Keratinocyte (primary cell): ENCODE results near the gene PRR14L. TPM values are rescaled to one million over a fixed set of nuclear protein-coding genes. Genes with fewer than 3 reads are reported as not detected.

ENCODE experiments used
- DNase-seq: peaks from one replicate; pipeline ENCODE4 v3.0.0-alpha.2; 2011; ENCODE audit warnings: low read depth, missing footprints, low spot score
- FAIRE-seq: peaks from 2 replicates; lab custom pipeline; 2011; peaks lifted over from hg19 to GRCh38; lab: Jason Lieb, UNC
- H2AFZ ChIP-seq: 2 replicates; pipeline ENCODE4 v1.6.0; 2012; ENCODE audit warnings: low read length, control low read depth, inconsistent platforms; ENCODE audit not compliant: control insufficient read depth
- H3K27ac ChIP-seq: 2 replicates; pipeline ENCODE4 v1.5.1; 2011; ENCODE audit warnings: low read length; ENCODE audit not compliant: control insufficient read depth, insufficient read depth
- H3K27me3 ChIP-seq: 3 replicates; pipeline ENCODE4 v1.6.0; 2011; ENCODE audit warnings: low read length; ENCODE audit not compliant: control insufficient read depth, insufficient read depth; ENCODE audit errors: extremely low read depth
- H3K36me3 ChIP-seq, 2 experiments: 2 replicates in 1 of 2; 3 replicates in 1 of 2; pipeline ENCODE4 v1.5.1; 2011; ENCODE audit warnings: low read length in 2 of 2, mild to moderate bottlenecking in 1 of 2; ENCODE audit not compliant: control insufficient read depth in 2 of 2, insufficient read depth in 2 of 2; ENCODE audit errors: extremely low read depth in 1 of 2
- H3K4me1 ChIP-seq: 3 replicates; pipeline ENCODE4 v1.5.1; 2011; ENCODE audit warnings: low read length; ENCODE audit not compliant: control insufficient read depth, insufficient read depth; ENCODE audit errors: extremely low read depth
- H3K4me2 ChIP-seq: 3 replicates; pipeline ENCODE4 v1.6.0; 2011; ENCODE audit warnings: low read depth, low read length; ENCODE audit not compliant: control insufficient read depth, insufficient read depth; ENCODE audit errors: extremely low read depth
- H3K4me3 ChIP-seq, 3 experiments: fragments of 200-600 bp in 1 of 3; sonication (generic) in 1 of 3; 2 replicates in 2 of 3; 3 replicates in 1 of 3; pipeline ENCODE4 v1.5.1; 2011 to 2016; ENCODE audit warnings: low read length in 3 of 3, mild to moderate bottlenecking in 3 of 3, control low read depth in 2 of 3, inconsistent platforms in 1 of 3, low read depth in 1 of 3, mixed read lengths in 1 of 3, mixed run types in 1 of 3, moderate library complexity in 1 of 3; ENCODE audit not compliant: control insufficient read depth in 2 of 3, insufficient read depth in 2 of 3; ENCODE audit errors: extremely low read depth in 1 of 3
- H3K79me2 ChIP-seq: 2 replicates; pipeline ENCODE4 v1.6.0; 2012; ENCODE audit warnings: low read length; ENCODE audit not compliant: control insufficient read depth, insufficient read depth
- H3K9ac ChIP-seq: 3 replicates; pipeline ENCODE4 v1.6.0; 2011; ENCODE audit warnings: low read length; ENCODE audit not compliant: control insufficient read depth, insufficient read depth; ENCODE audit errors: extremely low read depth
- H3K9me1 ChIP-seq: 3 replicates; pipeline ENCODE4 v1.6.0; 2011; ENCODE audit warnings: low read length; ENCODE audit not compliant: control insufficient read depth, insufficient read depth; ENCODE audit errors: extremely low read depth
- H3K9me3 ChIP-seq: 2 replicates; pipeline ENCODE4 v1.5.1; 2012; ENCODE audit warnings: low read depth, low read length; ENCODE audit not compliant: control insufficient read depth
- H4K20me1 ChIP-seq: 3 replicates; pipeline ENCODE4 v1.6.0; 2011; ENCODE audit warnings: low read length; ENCODE audit not compliant: control insufficient read depth, insufficient read depth; ENCODE audit errors: extremely low read depth
- EZH2 ChIP-seq: IDR thresholded peaks from one replicate; pipeline ENCODE4 v1.6.1; 2012; ENCODE audit warnings: inconsistent platforms, mild to moderate bottlenecking, low read length, moderate library complexity
- dilution Hi-C: fragments of 300-500 bp; cut with MboI; formaldehyde crosslinking; loops from one replicate; pipeline ENCODE4 v1.7.0; 2020; ENCODE audit warnings: low sequenced_read_pairs; ENCODE audit not compliant: extremely low pct_ligation_motif_present
- polyA plus RNA-seq, 5 experiments: library from polyadenylated mRNA; depleted of rRNA in 3 of 5; stranded (reverse) in 3 of 5; stranded (forward) in 1 of 5; unstranded in 1 of 5; fragments of >200 nt; gene quantifications; 1 replicate in 1 of 5; 2 replicates in 3 of 5; 3 replicates in 1 of 5; pipeline versions ENCODE4 v1.2.1 to v1.2.3, GENCODE V29; 2011 to 2012; ENCODE audit warnings: missing spikeins in 2 of 5, low read depth in 1 of 5, low replicate concordance in 1 of 5
- TF ChIP-seq, protein P1 (sequence below), 3 experiments: IDR thresholded peaks in 1 of 3; conservative IDR thresholded peaks in 1 of 3; optimal IDR thresholded peaks in 1 of 3; 2 replicates in 2 of 3; 3 replicates in 1 of 3; pipeline versions ENCODE3 to v1.5.1; 2011; ENCODE audit warnings: low read length in 3 of 3, mild to moderate bottlenecking in 3 of 3, moderate library complexity in 2 of 3, control low read depth in 1 of 3, inconsistent platforms in 1 of 3; ENCODE audit not compliant: insufficient read depth in 2 of 3; ENCODE audit errors: extremely low read depth in 1 of 3

PRR14L gene
- polyA plus RNA-seq, 1 donor (not counting 4 experiments of a cell fraction or from before 2014, with no cell fraction given), result 13.6 TPM

DNA sequence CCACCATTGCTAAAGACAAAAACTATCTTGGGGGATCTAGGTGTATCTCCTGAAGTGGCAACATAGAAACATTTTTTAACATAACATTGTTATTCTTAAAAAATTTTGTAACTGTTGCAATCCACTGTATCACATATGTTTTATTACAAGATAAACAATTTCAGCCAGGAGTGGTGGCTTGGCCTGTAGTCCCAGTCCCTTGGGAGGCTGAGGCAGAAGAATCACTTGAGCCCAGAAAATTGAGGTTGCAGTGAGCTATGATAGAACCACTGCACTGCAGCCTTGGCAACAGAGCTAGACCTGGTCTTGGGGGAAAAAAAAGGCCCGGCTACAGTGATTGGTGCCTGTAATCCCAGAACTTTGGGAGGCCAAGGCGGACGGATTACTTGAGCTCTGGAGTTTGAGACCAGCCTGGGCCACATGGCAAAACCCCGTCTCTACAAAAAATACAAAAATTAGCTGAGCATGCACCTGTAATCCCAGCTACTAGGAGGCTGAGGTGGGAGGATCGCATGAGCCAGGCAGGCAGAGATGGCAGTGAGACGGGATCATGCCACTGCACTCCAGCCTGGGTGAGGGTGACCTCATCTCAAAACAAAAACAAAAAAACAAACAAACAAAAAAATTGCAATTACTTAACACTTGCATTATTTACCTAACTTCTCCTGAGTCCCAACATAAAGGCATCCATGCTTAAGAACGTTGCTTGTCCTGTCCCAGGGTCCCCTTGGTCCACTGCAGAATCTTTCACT is 2.3 kb upstream of the PRR14L start:
- H3K4me2 ChIP-seq, result peak overlapping the region; percentile 96
- dilution Hi-C loops, result no loop called here
- H2AFZ ChIP-seq, result peak overlapping the region; percentile 95
- H3K9me3 ChIP-seq, result no peaks in the 10 kb centered on the region
- TF ChIP-seq, protein P1, sequence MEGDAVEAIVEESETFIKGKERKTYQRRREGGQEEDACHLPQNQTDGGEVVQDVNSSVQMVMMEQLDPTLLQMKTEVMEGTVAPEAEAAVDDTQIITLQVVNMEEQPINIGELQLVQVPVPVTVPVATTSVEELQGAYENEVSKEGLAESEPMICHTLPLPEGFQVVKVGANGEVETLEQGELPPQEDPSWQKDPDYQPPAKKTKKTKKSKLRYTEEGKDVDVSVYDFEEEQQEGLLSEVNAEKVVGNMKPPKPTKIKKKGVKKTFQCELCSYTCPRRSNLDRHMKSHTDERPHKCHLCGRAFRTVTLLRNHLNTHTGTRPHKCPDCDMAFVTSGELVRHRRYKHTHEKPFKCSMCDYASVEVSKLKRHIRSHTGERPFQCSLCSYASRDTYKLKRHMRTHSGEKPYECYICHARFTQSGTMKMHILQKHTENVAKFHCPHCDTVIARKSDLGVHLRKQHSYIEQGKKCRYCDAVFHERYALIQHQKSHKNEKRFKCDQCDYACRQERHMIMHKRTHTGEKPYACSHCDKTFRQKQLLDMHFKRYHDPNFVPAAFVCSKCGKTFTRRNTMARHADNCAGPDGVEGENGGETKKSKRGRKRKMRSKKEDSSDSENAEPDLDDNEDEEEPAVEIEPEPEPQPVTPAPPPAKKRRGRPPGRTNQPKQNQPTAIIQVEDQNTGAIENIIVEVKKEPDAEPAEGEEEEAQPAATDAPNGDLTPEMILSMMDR (optimal IDR thresholded peaks at IDR 0.05 in 1 of 3, IDR thresholded peaks at IDR 0.05 in 1 of 3, conservative IDR thresholded peaks at IDR 0.05 in 1 of 3; ENCODE audit: extremely low read depth in 1 of 3, insufficient read depth in 2 of 3, low read length in 3 of 3), result no peak
- TF ChIP-seq EZH2, result no peak
- no peak overlapping the region for H3K4me3 ChIP-seq
- FAIRE-seq (no peak), DNase-seq (no peak)
- H3K27ac ChIP-seq, result peak overlapping the region; percentile 97
- H3K9me1 ChIP-seq, result no peaks in the 10 kb centered on the region
- H3K36me3 ChIP-seq, result peaks cover 0 to 3% of the 10 kb centered on the region in 2 experiments
- H3K4me1 ChIP-seq, result peaks cover 40% of the 10 kb centered on the region
- H3K79me2 ChIP-seq, result peaks cover 38% of the 10 kb centered on the region
- H4K20me1 ChIP-seq, result no peaks in the 10 kb centered on the region
- no peaks in the 10 kb centered on the region for H3K27me3 ChIP-seq
- H3K9ac ChIP-seq, result peak overlapping the region; percentile 93

DNA sequence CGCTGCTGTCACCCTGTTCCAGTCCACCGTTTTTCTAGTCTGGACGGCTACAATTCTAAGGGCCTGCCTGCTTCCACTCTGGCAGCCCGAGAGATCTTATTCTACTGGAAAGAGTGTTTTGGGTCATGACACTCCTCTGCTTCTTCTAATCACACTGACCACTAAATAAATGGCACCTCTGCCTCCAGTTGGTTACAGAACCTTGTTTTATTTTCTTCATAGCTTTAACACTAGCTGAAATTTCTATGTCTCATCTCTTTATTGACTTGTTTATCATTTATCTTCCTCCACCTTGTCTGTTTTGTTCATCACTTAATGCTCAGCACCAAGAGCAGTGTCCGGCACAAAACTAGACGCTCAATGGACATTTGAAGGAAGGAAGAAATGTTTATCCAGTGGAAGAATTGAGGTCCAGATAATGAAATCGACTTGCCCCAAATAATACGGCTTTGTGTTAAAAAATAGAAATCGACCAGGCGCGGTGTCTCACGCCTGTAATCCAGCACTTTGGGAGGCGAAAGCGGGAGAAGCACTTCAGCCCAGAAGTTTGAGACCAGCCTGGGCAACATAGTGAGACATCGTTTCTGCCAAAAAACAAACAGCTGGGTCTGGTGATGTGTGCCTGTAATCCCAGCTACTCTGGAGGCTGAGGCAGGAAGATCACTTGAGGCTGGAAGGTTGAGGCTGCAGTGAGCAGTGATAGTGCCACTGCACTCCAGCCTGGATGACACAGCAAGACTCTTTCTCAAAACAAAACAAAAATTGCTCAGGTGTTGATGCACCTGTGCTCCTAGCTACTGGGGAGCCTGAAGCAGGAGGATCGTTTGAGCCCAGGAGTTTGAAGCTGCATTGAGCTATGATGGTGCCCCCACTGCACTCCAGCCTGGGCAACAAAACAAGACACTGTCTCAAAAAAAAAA is 693 bp upstream of the PRR14L start:
- Histone ChIP-seq H2AFZ (peak overlapping the region; percentile 72), H3K27me3 (no peaks in the 10 kb centered on the region), H3K36me3 (peaks cover 0 to 3% of the 10 kb centered on the region in 2 experiments), H3K79me2 (peaks cover 48% of the 10 kb centered on the region), H3K27ac (peak overlapping the region; percentile 78), H3K9me1 (no peaks in the 10 kb centered on the region), H4K20me1 (no peaks in the 10 kb centered on the region), H3K4me2 (peak overlapping the region; percentile 60), H3K9ac (peak overlapping the region; percentile 90), H3K4me3 (peak overlapping the region in 2 of 3 experiments; percentile 70 to 84), H3K4me1 (peaks cover 40% of the 10 kb centered on the region), H3K9me3 (no peaks in the 10 kb centered on the region)
- FAIRE-seq (no peak), DNase-seq (no peak)
- dilution Hi-C loops, result no loop called here
- TF ChIP-seq, protein P1 (optimal IDR thresholded peaks at IDR 0.05 in 1 of 3, IDR thresholded peaks at IDR 0.05 in 1 of 3, conservative IDR thresholded peaks at IDR 0.05 in 1 of 3; ENCODE audit: extremely low read depth in 1 of 3, insufficient read depth in 2 of 3, low read length in 3 of 3), result no peak
- no peak for TF ChIP-seq EZH2
